ENCODE results near the gene RARS2.

GRCh38 chr6:87572021-87572420 is 17.8 kb downstream of the RARS2 start:
- TF ChIP-seq, protein P1, sequence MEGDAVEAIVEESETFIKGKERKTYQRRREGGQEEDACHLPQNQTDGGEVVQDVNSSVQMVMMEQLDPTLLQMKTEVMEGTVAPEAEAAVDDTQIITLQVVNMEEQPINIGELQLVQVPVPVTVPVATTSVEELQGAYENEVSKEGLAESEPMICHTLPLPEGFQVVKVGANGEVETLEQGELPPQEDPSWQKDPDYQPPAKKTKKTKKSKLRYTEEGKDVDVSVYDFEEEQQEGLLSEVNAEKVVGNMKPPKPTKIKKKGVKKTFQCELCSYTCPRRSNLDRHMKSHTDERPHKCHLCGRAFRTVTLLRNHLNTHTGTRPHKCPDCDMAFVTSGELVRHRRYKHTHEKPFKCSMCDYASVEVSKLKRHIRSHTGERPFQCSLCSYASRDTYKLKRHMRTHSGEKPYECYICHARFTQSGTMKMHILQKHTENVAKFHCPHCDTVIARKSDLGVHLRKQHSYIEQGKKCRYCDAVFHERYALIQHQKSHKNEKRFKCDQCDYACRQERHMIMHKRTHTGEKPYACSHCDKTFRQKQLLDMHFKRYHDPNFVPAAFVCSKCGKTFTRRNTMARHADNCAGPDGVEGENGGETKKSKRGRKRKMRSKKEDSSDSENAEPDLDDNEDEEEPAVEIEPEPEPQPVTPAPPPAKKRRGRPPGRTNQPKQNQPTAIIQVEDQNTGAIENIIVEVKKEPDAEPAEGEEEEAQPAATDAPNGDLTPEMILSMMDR (IDR thresholded peaks at IDR 0.05; ENCODE audit: low read length) = no peak
- TF ChIP-seq EZH2 (IDR thresholded peaks at IDR 0.05; ENCODE audit: borderline replicate concordance, low read length) = no peak
